GM18498 (cell line): ENCODE data around the gene ZW10.
"Not testable (repeated sequence)": the region's sequence is repeated elsewhere in the genome, so short reads cannot be mapped to it uniquely, and the experiment has no call there.

ENCODE experiments used
- ATAC-seq: cut with Tn5 transposase; IDR thresholded peaks from one replicate; pipeline ENCODE4 v1.9.1; 2021; ENCODE audit warnings: mild to moderate bottlenecking, moderate library complexity; ENCODE audit not compliant: unreplicated experiment

ZW10 gene

DNA sequence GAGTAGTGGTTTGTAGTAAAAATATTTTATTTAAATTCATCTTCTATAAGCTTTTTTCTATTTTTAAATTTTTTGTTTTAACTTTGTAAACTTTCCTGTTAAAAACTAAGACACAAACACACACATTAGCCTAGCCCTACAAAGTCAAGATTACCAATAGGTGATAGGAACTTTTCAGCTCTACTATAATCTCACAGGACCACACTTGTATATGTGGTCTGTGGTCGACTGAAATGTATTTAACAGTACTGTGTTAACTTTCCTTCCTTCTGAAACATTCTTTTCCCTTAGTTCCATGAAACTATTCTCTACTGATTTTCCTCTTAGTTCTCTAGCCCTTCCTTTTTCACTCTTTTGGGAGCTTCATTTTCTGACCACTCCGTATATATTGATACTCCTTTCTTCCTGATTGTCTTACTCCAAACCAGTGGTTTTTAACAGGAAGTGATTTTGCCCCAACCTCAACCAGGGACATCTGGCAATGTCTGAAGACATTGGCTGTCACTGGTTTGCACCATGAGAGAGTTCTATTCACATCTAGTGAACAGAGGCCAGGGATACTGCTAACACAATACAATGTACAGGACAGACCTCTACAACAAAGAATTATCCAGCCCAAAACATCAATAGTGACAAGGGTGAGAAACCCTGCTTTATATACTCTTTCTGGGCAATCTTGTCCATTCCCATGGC is 8.8 kb downstream of the ZW10 start:
- no peak for ATAC-seq

- ATAC-seq, result not testable (repeated sequence)
Observed at GRCh38 chr11:113763040-113763439, 10.5 kb downstream of the ZW10 start.

- no peak for ATAC-seq
Observed at GRCh38 chr11:113760241-113760640, 13.3 kb downstream of the ZW10 start.

DNA sequence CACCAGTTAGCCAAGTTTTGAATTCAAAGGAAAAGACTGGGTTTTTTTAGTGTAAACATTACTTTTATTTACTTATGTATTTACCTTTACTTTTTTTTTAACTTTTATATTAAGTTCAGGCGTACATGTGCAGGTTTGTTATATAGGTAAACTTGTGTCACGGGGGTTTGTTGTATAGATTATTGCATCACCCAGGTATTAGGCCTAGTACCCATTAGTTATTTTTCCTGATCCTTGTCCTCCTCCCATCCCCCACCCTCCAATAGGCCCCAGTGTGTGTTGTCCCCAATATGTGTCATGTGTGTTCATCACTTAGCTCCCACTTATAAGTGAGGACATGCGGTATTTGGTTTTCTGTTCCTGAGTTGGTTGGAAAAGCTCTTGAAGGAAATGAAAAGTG is 20.6 kb downstream of the ZW10 start:
- ATAC-seq, result no peak

DNA sequence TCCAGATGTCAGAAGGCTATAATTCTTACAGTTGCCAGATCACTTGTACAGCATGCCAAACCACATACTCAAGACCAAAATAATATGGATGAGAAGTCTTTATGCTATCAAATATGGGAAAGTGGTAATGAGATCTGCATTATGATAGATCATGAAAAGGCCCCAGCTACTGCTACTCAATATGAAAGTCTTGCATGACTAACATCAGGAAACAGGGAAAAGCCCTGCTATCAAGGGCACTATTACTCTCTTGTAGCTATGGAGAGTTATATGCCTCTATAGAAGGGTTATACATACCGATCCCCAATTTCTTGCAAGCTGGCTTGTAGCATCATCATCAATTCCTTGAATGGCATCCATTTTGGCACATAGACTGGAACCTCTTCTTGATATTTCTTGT is 37.2 kb downstream of the ZW10 start:
- no peak for ATAC-seq

GRCh38 chr11:113732092-113732491 is 41.4 kb downstream of the ZW10 start:
- no peak for ATAC-seq

DNA sequence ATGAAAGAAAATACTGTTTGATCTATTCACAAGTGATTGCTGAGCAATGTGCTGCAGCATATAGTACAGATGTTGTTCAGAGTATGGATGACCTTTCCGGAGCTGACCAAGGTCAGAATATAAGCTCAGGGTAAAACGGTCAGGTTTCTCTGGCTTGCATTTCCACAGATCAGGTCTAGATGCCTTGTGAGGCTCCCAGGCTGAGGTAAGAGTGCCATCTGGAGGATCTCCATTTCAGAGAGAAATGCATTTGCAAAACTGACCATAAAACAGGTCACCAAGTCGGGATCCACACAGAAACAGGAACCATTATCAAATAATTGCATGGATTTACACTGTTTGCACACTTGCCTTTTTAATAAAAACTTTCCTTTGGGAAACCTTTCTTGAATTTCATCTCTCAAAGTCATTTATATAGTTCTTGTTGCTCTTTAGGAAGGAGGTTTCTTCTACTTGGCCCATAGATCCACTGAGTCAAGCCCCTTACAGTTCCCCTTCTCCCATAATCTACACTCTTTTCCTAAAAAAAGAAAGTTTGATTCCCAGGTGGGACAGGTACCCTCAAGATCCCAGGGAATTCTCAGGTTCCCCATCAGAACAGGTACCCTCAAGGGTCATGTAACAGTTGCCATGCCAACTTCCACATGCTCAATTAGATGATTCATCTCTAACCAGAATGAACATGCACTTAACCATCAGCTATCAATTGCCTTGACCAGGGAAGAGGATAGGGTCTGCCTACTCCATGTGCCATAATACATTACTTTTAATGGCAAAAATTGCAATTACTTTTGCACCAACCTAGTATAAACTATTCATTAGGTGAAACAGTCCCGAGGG is 42.4 kb downstream of the ZW10 start:
- ATAC-seq, result no peak

DNA sequence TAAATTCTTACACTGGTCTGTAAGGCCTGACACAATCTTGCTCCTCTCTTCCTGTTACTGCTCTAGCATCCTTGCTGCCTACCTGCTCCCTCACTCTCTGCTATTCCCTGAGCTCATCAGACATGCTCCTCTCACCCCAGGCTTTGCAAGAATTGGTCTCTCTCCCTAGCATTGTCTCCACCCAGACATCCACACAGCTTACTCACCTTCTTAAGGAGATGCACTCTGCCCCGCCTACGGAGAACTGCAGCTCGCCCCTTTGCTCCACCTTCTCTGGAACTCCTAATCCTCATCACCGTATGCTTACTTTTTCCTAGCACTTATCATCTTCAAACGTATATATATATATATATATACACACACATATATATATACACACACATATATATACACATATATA is 44.0 kb downstream of the ZW10 start:
- no peak for ATAC-seq

- ATAC-seq, result no peak
Observed at GRCh38 chr11:113728814-113729213, 44.7 kb downstream of the ZW10 start.

- ATAC-seq, result no peak
Observed at GRCh38 chr11:113725913-113726312, 47.6 kb downstream of the ZW10 start.

DNA sequence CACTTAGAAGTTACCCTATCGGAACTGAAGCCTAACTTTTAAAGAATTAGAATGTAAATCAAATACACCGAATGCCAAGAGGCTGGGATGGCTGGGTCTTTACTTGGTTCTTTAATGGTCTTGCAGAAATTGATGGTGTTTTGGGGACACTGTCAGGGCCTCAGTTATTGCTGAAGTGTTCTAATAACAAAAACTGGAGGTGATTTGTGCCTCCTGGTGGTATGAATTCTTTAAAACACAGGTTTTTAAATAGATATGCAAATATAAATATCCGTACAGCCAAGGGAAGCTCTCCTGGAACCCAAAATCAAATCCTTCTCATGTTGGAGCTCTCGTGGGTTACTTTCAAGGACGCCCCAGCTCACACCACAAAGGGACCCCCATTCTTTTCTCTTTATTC is 48.1 kb downstream of the ZW10 start:
- no peak for ATAC-seq

DNA sequence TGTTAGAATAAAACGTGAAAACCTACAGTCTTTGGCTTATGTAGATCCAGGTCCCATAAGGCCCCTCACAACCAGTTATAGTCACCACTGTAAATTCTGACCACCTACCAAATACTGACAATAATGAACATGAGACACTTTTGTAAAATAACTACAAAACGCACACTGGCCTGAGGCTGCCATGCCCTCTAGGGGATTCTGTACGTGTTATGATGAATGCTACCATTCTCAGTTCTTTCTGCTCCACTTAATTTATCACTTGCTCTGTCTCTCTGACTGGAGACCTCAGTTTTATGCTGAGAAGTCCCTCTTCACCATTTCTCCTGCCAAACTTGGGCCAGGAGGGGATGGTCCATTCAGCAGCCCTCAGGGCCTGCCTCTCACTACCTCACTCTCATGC is 48.7 kb downstream of the ZW10 start:
- ATAC-seq, result no peak

DNA sequence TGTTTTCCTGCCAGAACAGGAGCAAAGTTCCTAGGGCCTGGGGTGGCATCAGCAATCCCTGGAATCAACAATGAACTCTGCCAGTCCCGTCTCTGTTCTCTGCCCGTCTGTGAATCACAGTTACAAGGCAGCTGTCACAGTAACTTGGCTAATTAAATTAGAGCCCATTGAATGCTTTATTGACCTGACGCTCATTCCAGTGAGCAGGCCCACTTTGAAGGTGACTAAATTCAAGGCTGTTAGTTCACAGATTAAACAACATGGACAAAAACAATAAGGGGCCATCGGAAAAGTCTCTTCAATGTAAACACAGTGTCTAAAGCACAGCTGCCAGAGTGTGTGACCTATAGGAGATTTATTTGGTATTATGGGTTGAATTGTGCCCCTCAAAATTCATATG is 49.7 kb downstream of the ZW10 start:
- ATAC-seq, result no peak

DNA sequence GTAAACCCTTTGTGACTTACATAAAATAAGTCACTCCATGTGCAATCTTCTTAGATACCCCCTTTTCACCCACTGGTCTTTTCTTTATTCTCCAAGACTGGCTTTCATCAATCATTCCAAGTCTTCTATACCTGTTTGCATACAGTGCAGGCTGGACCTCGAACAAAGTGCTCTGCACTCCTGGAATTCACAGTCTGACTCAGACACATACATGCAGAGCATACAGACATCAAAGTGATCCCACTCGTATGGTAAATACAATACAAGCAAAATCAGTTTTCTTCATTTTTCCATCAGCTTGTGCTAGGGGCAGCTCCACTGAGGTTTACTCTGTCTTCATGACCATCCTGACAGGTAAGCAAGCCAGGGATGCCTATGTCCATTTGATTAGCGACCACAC is 50.6 kb downstream of the ZW10 start:
- ATAC-seq, result no peak

DNA sequence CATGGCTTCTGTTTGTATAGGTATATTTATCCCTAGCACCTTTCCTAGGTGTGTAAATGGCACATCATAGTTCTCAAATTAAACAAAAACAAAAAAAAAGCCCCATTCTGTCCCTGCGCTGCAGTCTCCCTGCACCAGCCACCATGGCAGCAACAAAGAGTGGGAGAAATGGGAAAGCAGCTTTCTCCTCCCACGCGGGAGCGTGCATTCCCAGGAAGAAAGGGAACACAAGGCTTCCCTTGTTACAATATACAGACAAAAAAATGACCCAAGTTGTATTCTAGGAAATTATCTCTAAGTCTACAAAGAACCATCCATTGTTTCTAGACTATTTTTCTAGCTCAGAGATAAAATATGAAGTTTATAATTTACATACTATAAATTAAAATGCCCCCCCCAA is 51.3 kb downstream of the ZW10 start:
- ATAC-seq, result no peak

- no peak for ATAC-seq
Observed at GRCh38 chr11:113721462-113722066, 51.9 kb downstream of the ZW10 start.

GRCh38 chr11:113720478-113720877 is 53.0 kb downstream of the ZW10 start:
- not testable (repeated sequence) for ATAC-seq

- ATAC-seq, result no peak
Observed at GRCh38 chr11:113715882-113716625, 57.4 kb downstream of the ZW10 start.

DNA sequence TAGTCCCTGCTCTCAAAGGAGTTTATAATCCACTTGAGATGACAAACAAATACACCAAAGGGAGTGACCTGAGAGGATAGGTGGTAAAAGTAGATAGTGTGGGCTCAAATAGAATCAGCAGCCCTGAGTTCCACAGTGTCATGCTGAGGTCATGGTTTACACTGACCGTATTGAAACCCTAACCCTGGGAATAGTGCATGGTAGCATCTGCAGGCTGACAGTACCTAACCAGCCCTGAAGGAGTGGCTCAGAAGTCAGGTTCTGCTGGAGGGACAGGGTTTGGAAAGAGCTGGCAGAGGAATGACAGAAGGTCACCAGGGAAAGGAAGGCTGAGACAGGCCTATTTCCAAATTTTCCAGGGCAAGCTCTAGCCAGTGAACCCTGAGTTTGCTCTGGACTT is 58.2 kb downstream of the ZW10 start:
- no peak for ATAC-seq

DNA sequence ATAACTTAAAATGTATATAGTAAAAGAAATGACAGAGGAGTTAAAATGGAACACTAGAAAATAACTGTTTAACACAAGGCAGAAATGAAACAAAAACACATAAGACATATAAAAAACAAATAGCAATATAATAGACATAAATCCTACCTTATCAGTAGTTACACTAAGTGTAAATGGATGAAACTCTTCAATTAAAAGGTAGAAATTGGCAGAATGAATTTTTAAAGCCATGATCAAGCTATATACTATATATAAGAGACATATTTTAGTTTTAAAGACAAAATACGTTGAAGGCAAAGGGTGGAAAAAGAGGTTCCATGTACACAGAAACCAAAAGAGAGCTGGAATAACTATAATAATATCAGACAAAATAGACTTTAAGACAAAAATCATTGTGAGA is 62.5 kb downstream of the ZW10 start:
- no peak for ATAC-seq

DNA sequence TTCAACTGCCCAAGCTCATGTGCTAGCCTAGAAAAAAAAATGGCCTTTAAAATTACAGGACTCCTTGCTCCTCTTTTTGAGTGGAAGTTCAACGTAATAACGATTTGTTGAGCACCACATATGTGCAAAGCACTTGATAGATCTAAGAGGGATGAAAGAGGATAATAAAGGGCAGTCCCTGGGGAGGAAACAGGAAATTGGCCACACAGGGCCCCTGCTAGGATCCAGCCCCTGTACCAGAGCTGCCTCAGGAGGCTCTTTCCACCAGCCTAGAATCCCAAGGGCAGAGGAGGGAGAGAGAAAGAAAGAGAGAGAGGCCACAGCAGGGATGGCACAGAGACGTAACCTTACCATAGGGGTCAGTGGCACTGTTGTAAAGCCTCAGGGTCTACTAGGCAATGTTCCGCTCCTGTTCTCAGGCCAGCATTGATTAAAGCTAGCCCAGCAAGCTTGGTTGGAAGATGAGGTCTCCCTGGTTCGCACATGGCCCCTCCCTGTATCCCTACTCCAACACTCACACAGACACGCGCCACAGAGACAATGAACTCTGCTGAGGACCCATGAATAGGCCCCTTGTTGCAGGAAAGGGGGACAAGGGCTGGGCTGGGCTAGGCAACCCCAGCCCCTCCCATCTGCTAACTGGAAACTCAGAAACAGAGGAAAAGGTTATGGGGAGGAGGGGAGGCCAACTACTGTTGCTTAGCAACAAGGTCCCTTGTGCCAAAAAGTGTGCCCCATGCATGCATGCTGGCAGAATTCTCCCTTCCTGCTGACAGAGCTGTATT is 67.4 kb downstream of the ZW10 start, which contains the start of gene TMPRSS5:
TSS of gene TMPRSS5 (minus strand) at position 438 of the 785 bp plus-strand sequence. CDS start at position 354, 84 bp downstream.
- no peak for ATAC-seq
